Astrocyte (in vitro differentiated cells and primary cell): ENCODE measurements around the gene ARHGAP26.

Experiments used
- CTCF ChIP-seq: IDR thresholded peaks from 2 replicates; pipeline ENCODE4 v1.5.1; 2011; ENCODE audit warnings: low read depth, mild to moderate bottlenecking, inconsistent platforms, low read length, moderate library complexity; ENCODE audit not compliant: insufficient read depth
- EZH2 ChIP-seq: IDR thresholded peaks from 2 replicates; pipeline ENCODE4 v1.6.1; 2012; ENCODE audit warnings: mild to moderate bottlenecking, low read length, inconsistent platforms; ENCODE audit not compliant: insufficient read depth

- no peak for TF ChIP-seq CTCF
- TF ChIP-seq EZH2 = no peak
These were observed 410.6 kb downstream of the ARHGAP26 start for GRCh38 chr5:143180751-143181150.
